Thymus (tissue), 2 donors: ENCODE measurements around the gene CDKN2B. TPM values are rescaled to one million over a fixed set of nuclear protein-coding genes. Genes with fewer than 3 reads are reported as not detected.

Experiments
- polyA plus RNA-seq: library from polyadenylated mRNA; stranded (reverse); fragments of 200-250 nt; gene quantifications from one replicate; pipeline ENCODE4 v1.2.3, GENCODE V29; 2013
- total RNA-seq: library from RNA; stranded (reverse); fragments of 120-200 nt; gene quantifications from one replicate; pipeline ENCODE4 v1.2.4, GENCODE V29; 2013
- donor health status: healthy.

Gene CDKN2B
- total and polyA plus RNA-seq, 2 donors: 0.80 to 7.3 TPM

Other genes with a start within 250 kb of the CDKN2B start
- gene MTAP, start 206.7 kb downstream of the CDKN2B start, total RNA-seq: 20.8 TPM
- gene MTAP, start 206.7 kb downstream of the CDKN2B start, polyA plus RNA-seq: 12.4 TPM
- 1.6 TPM for gene CDKN2A, start 14.9 kb downstream of the CDKN2B start, total RNA-seq
- gene CDKN2A, start 14.9 kb downstream of the CDKN2B start, polyA plus RNA-seq: 5.3 TPM
- 0.61 TPM for gene CDKN2B-AS1, start 14.5 kb downstream of the CDKN2B start, total RNA-seq
- gene CDKN2B-AS1, start 14.5 kb downstream of the CDKN2B start, polyA plus RNA-seq: 1.2 TPM